Measurements from ENCODE around the gene VEGFC. TPM values are rescaled to one million over a fixed set of nuclear protein-coding genes. Genes with fewer than 3 reads are reported as not detected.
A peak's percentile ranks its signal among the peaks of the same experiment; 100 is the strongest.

Gene VEGFC
- total RNA-seq, 1 experiment from 2014 or later = not detected

- Mint-ChIP-seq H3K9me3 (ENCODE audit: unreplicated experiment) (no peaks in the 10 kb centered on the region), H3K4me3 (ENCODE audit: unreplicated experiment) (no peak overlapping the region), H3K4me1 (ENCODE audit: low read depth, unreplicated experiment) (no peaks in the 10 kb centered on the region), H3K36me3 (ENCODE audit: insufficient read depth, unreplicated experiment) (no peaks in the 10 kb centered on the region), H3K27me3 (ENCODE audit: insufficient read depth, unreplicated experiment) (no peaks in the 10 kb centered on the region), H3K27ac (ENCODE audit: unreplicated experiment) (no peak overlapping the region)
- POLR2A ChIA-PET = no interaction called here
- BruUV-seq (replicated peaks) = no TSS peak
- Histone ChIP-seq H3K4me1 (no peaks in the 10 kb centered on the region), H3K36me3 (ENCODE audit: control insufficient read depth, insufficient read depth, low read length) (no peaks in the 10 kb centered on the region), H3K27me3 (replicated peaks; ENCODE audit: control insufficient read depth, insufficient read depth, low read length) (no peaks in the 10 kb centered on the region), H3K4me3 (ENCODE audit: low read depth, low read length) (no peak overlapping the region), H3K9me3 (no peaks in the 10 kb centered on the region)
- CTCF ChIA-PET = no interaction called here
- peak in 1 of 2 experiments; percentile 3 for DNase-seq
- TF ChIP-seq CTCF (IDR thresholded peaks at IDR 0.05; ENCODE audit: insufficient read depth in 1 of 2, low read depth in 1 of 2, low read length in 1 of 2, severe bottlenecking in 1 of 2, unreplicated experiment in 1 of 2) = no peak
- intact Hi-C loops (cut with micrococcal nuclease; ENCODE audit: unreplicated experiment) = no loop called here
These were observed 132.2 kb downstream of the VEGFC start for GRCh38 chr4:176660561-176660960.

- no peaks in the 10 kb centered on the region for H3K36me3 Mint-ChIP-seq (ENCODE audit: insufficient read depth, unreplicated experiment)
- H3K36me3 ChIP-seq (ENCODE audit: control insufficient read depth, insufficient read depth, low read length) = no peaks in the 10 kb centered on the region
- H3K9me3 Mint-ChIP-seq (ENCODE audit: unreplicated experiment) = no peaks in the 10 kb centered on the region
- no TSS peak for BruUV-seq (replicated peaks)
- no peaks in the 10 kb centered on the region for H3K9me3 ChIP-seq
- intact Hi-C loops (cut with micrococcal nuclease; ENCODE audit: unreplicated experiment) = no loop called here
- DNase-seq = no peak
- H3K4me1 Mint-ChIP-seq (ENCODE audit: low read depth, unreplicated experiment) = no peaks in the 10 kb centered on the region
- CTCF ChIA-PET = no interaction called here
- H3K27ac Mint-ChIP-seq (ENCODE audit: unreplicated experiment) = no peak overlapping the region
- no peaks in the 10 kb centered on the region for H3K27me3 ChIP-seq (replicated peaks; ENCODE audit: control insufficient read depth, insufficient read depth, low read length)
- no peak overlapping the region for H3K4me3 ChIP-seq (ENCODE audit: low read depth, low read length)
- H3K27me3 Mint-ChIP-seq (ENCODE audit: insufficient read depth, unreplicated experiment) = no peaks in the 10 kb centered on the region
- POLR2A ChIA-PET = no interaction called here
- no peak overlapping the region for H3K4me3 Mint-ChIP-seq (ENCODE audit: unreplicated experiment)
- no peak for TF ChIP-seq CTCF (IDR thresholded peaks at IDR 0.05; ENCODE audit: insufficient read depth in 1 of 2, low read depth in 1 of 2, low read length in 1 of 2, severe bottlenecking in 1 of 2, unreplicated experiment in 1 of 2)
- H3K4me1 ChIP-seq = no peaks in the 10 kb centered on the region
These were observed 136.6 kb downstream of the VEGFC start for GRCh38 chr4:176656108-176656507.

GRCh38 chr4:176654565-176655216 is 138.0 kb downstream of the VEGFC start:
- Mint-ChIP-seq H3K9me3 (ENCODE audit: unreplicated experiment) (no peaks in the 10 kb centered on the region), H3K27me3 (ENCODE audit: insufficient read depth, unreplicated experiment) (no peaks in the 10 kb centered on the region), H3K27ac (ENCODE audit: unreplicated experiment) (no peak overlapping the region), H3K4me1 (ENCODE audit: low read depth, unreplicated experiment) (no peaks in the 10 kb centered on the region), H3K36me3 (ENCODE audit: insufficient read depth, unreplicated experiment) (no peaks in the 10 kb centered on the region), H3K4me3 (ENCODE audit: unreplicated experiment) (no peak overlapping the region)
- no TSS peak for BruUV-seq (replicated peaks)
- TF ChIP-seq CTCF (IDR thresholded peaks at IDR 0.05; ENCODE audit: insufficient read depth in 1 of 2, low read depth in 1 of 2, low read length in 1 of 2, severe bottlenecking in 1 of 2, unreplicated experiment in 1 of 2) = no peak
- ChIA-PET CTCF (no interaction called here), POLR2A (no interaction called here)
- Histone ChIP-seq H3K9me3 (no peaks in the 10 kb centered on the region), H3K4me3 (ENCODE audit: low read depth, low read length) (no peak overlapping the region), H3K4me1 (no peaks in the 10 kb centered on the region), H3K27me3 (replicated peaks; ENCODE audit: control insufficient read depth, insufficient read depth, low read length) (no peaks in the 10 kb centered on the region), H3K36me3 (ENCODE audit: control insufficient read depth, insufficient read depth, low read length) (no peaks in the 10 kb centered on the region)
- DNase-seq = no peak
- intact Hi-C loops (cut with micrococcal nuclease; ENCODE audit: unreplicated experiment) = no loop called here
